HG03571 (cell line): Measurements from ENCODE around the gene RNASE3.
"Not testable (repeated sequence)": the region's sequence is repeated elsewhere in the genome, so short reads cannot be mapped to it uniquely, and the experiment has no call there.

ENCODE experiments used
- ATAC-seq: cut with Tn5 transposase; IDR thresholded peaks from one replicate; pipeline ENCODE4 v1.9.1; 2021; ENCODE audit not compliant: unreplicated experiment

RNASE3 gene

GRCh38 chr14:20891126-20891825 is at the start of gene RNASE3:
TSS of gene RNASE3 (plus strand) at chr14:20891385. CDS start at chr14:20891687, 302 bp downstream.
- ATAC-seq, result not testable (repeated sequence)

- ATAC-seq, result no peak
Observed at GRCh38 chr14:20846560-20846959, 44.6 kb upstream of the RNASE3 start.

- ATAC-seq, result no peak
Observed at GRCh38 chr14:20848316-20848954, 42.8 kb upstream of the RNASE3 start.

- ATAC-seq, result no peak
Observed at GRCh38 chr14:20848955-20849570, 42.1 kb upstream of the RNASE3 start.

GRCh38 chr14:20853042-20853441 is 38.1 kb upstream of the RNASE3 start:
- ATAC-seq, result no peak

GRCh38 chr14:20855652-20856291 is 35.4 kb upstream of the RNASE3 start:
- peak; percentile 85 for ATAC-seq

- ATAC-seq, result no peak
Observed at GRCh38 chr14:20857207-20857606, 34.0 kb upstream of the RNASE3 start.

- ATAC-seq, result no peak
Observed at GRCh38 chr14:20857630-20858261, 33.4 kb upstream of the RNASE3 start.

- ATAC-seq, result no peak
Observed at GRCh38 chr14:20866194-20866593, 25.0 kb upstream of the RNASE3 start.

- ATAC-seq, result no peak
Observed at GRCh38 chr14:20866963-20867362, 24.2 kb upstream of the RNASE3 start.

GRCh38 chr14:20873370-20874177 is 17.6 kb upstream of the RNASE3 start:
- peak; percentile 72 for ATAC-seq

- no peak for ATAC-seq
Observed at GRCh38 chr14:20877016-20877415, 14.2 kb upstream of the RNASE3 start.

GRCh38 chr14:20878695-20879094 is 12.5 kb upstream of the RNASE3 start:
- no peak for ATAC-seq

GRCh38 chr14:20881229-20881628 is 10.0 kb upstream of the RNASE3 start:
- ATAC-seq, result not testable (repeated sequence)

- ATAC-seq, result not testable (repeated sequence)
Observed at GRCh38 chr14:20882787-20883186, 8.4 kb upstream of the RNASE3 start.

- not testable (repeated sequence) for ATAC-seq
Observed at GRCh38 chr14:20888411-20888810, 2.8 kb upstream of the RNASE3 start.

GRCh38 chr14:20895322-20895721 is 4.1 kb downstream of the RNASE3 start:
- not testable (repeated sequence) for ATAC-seq

GRCh38 chr14:20904393-20905029 is 13.3 kb downstream of the RNASE3 start:
- no peak for ATAC-seq

GRCh38 chr14:20905676-20906075 is 14.5 kb downstream of the RNASE3 start:
- no peak for ATAC-seq

GRCh38 chr14:20907214-20907613 is 16.0 kb downstream of the RNASE3 start:
- ATAC-seq, result no peak
